ENCODE measurements around the gene TMEM233. TPM values are rescaled to one million over a fixed set of nuclear protein-coding genes. Genes with fewer than 3 reads are reported as not detected.

Gene TMEM233
- total RNA-seq = not detected in 3 replicates
- long read RNA-seq = 0 reads

DNA sequence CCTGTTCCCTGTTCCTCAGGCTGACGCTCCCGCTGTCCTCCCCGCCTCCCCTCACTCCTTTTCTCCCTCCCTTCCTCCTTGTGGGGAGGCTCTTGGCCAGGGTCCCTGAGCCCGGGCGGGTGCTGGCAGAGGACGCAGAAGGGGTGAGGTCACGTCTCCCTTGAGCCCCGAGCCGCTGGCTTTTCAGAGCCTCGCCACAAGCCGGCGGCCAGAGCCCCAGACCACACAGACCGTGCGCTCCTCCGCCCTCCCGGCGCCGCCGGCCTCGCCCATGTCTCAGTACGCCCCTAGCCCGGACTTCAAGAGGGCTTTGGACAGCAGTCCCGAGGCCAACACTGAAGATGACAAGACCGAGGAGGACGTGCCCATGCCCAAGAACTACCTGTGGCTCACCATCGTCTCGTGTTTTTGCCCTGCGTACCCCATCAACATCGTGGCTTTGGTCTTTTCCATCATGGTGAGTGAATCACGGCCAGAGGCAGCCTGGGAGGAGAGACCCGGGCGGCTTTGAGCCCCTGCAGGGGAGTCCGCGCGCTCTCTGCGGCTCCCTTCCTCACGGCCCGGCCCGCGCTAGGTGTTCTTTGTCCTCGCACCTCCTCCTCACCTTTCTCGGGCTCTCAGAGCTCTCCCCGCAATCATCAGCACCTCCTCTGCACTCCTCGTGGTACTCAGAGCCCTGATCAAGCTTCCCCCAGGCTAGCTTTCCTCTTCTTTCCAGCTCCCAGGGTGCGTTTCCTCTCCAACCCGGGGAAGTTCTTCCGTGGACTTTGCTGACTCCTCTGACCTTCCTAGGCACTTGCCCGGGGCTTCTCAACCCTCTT, at the start of gene TMEM233:
Gene TMEM233 (plus strand): TSS at position 197 of the 821 bp plus-strand sequence. CDS start 75 bp downstream, at position 272.
- no peak for DNase-seq (ENCODE audit: low spot score)
- H3K4me3 Mint-ChIP-seq (ENCODE audit: unreplicated experiment) = peak within 1 kb of the TSS; percentile 55
- H3K9me3 Mint-ChIP-seq (ENCODE audit: low read depth) = peaks cover 3% of the 10 kb centered on the region

DNA sequence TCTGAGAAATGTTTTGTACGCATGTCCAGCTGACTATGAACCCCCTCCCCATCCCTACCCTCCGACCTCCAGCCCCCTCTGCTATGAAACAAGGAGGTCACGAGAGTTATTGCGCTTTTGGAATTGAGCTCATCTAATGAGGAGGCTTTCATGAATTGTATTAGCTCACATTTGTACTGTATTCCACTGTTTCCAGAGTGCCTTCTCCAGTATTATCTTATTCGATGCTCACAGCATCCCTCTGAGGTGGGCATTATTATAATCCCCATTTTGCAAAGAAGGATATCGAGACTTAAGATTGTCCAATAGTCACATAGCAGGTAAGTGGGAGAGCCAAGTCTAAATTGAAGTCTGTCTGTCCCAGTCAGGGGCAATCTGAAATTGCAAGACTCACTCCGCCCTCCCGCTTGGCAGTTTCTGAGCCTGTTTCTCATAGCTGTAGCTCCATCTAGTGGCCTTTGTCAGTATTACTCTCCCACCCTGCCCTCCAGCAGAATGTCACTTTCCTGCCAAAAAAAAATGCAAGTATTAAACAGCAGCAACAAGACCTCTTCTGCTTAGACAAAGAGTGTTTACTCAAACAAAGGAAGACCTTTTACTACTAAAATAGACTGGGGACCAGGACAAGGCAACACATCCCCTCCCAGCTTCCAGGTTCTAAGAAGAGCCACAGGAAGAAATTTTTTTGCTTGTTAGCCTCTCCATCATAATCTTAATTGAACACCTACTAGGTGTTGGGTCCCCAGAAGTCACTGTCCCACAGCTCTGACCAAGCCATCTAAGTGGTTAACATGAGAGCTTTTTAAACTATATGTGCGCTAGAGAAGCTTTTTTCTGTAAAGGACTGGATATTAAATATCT, 48.6 kb upstream of the TMEM233 start:
- Mint-ChIP-seq H3K36me3 (ENCODE audit: low read depth) (no peaks in the 10 kb centered on the region), H3K4me3 (ENCODE audit: unreplicated experiment) (no peak overlapping the region), H3K27ac (ENCODE audit: unreplicated experiment) (no peak overlapping the region), H3K9me3 (ENCODE audit: low read depth) (no peaks in the 10 kb centered on the region), H3K27me3 (ENCODE audit: low read depth) (peaks cover 19% of the 10 kb centered on the region), H3K4me1 (ENCODE audit: low read depth) (no peaks in the 10 kb centered on the region)
- TF ChIP-seq, protein P1, sequence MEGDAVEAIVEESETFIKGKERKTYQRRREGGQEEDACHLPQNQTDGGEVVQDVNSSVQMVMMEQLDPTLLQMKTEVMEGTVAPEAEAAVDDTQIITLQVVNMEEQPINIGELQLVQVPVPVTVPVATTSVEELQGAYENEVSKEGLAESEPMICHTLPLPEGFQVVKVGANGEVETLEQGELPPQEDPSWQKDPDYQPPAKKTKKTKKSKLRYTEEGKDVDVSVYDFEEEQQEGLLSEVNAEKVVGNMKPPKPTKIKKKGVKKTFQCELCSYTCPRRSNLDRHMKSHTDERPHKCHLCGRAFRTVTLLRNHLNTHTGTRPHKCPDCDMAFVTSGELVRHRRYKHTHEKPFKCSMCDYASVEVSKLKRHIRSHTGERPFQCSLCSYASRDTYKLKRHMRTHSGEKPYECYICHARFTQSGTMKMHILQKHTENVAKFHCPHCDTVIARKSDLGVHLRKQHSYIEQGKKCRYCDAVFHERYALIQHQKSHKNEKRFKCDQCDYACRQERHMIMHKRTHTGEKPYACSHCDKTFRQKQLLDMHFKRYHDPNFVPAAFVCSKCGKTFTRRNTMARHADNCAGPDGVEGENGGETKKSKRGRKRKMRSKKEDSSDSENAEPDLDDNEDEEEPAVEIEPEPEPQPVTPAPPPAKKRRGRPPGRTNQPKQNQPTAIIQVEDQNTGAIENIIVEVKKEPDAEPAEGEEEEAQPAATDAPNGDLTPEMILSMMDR (IDR thresholded peaks at IDR 0.05) = peak; percentile 89
- no peak for DNase-seq (ENCODE audit: low spot score)

More for the DNA sequence above, at the start of gene TMEM233:
- H3K36me3 Mint-ChIP-seq (ENCODE audit: low read depth) = no peaks in the 10 kb centered on the region
- no peak within 1 kb of the TSS for H3K27ac Mint-ChIP-seq (ENCODE audit: unreplicated experiment)
- peaks cover 62% of the 10 kb centered on the region for H3K27me3 Mint-ChIP-seq (ENCODE audit: low read depth)
- peaks cover 12% of the 10 kb centered on the region for H3K4me1 Mint-ChIP-seq (ENCODE audit: low read depth)
- TF ChIP-seq, protein P1 (IDR thresholded peaks at IDR 0.05) = no peak

DNA sequence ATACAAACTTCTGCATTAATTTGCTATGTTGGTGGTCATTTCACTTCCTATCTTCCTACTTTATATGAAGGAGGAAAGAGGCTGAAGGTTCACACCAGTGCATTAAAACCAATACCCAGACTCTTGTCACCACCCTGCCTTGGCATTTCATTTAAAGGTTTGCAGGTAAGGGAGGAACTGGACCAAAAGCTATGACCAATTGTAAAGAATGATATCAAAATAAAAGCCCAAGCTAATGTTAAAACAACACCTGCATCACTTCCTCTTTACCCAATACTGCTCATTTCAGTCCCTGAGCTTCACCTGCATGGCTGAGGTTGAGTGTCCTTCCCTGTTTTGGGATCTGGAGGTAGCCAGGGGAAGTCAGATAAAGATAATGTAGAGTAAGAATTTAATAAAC, 47.2 kb upstream of the TMEM233 start:
- no peak overlapping the region for H3K4me3 Mint-ChIP-seq (ENCODE audit: unreplicated experiment)
- H3K27me3 Mint-ChIP-seq (ENCODE audit: low read depth) = peaks cover 23% of the 10 kb centered on the region
- no peak for DNase-seq (ENCODE audit: low spot score)
- no peak overlapping the region for H3K27ac Mint-ChIP-seq (ENCODE audit: unreplicated experiment)
- TF ChIP-seq, protein P1 (IDR thresholded peaks at IDR 0.05) = no peak
- H3K4me1 Mint-ChIP-seq (ENCODE audit: low read depth) = no peaks in the 10 kb centered on the region
- H3K36me3 Mint-ChIP-seq (ENCODE audit: low read depth) = no peaks in the 10 kb centered on the region
- H3K9me3 Mint-ChIP-seq (ENCODE audit: low read depth) = no peaks in the 10 kb centered on the region

DNA sequence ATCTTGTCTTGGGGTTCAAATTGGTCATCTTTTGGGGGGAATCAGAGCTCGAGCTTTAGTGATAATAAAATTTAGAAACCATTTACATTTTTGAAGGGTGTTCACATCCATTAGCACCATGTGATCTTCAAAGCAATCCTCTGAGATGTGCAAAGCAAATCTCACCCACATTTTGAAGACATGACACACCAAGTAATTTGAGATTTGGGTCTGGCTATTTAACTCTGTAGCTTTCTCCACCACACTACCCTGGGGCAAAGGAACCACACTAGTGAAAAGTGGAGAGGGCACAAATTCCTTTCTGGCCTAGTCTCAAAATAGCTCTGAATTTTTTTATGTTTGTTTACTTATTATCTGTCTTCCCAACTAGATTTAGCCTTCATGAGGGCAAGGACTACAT, 46.6 kb upstream of the TMEM233 start:
- Mint-ChIP-seq H3K9me3 (ENCODE audit: low read depth) (no peaks in the 10 kb centered on the region), H3K27ac (ENCODE audit: unreplicated experiment) (no peak overlapping the region), H3K4me1 (ENCODE audit: low read depth) (no peaks in the 10 kb centered on the region), H3K27me3 (ENCODE audit: low read depth) (peaks cover 23% of the 10 kb centered on the region), H3K36me3 (ENCODE audit: low read depth) (no peaks in the 10 kb centered on the region), H3K4me3 (ENCODE audit: unreplicated experiment) (no peak overlapping the region)
- TF ChIP-seq, protein P1 (IDR thresholded peaks at IDR 0.05) = no peak
- no peak for DNase-seq (ENCODE audit: low spot score)

DNA sequence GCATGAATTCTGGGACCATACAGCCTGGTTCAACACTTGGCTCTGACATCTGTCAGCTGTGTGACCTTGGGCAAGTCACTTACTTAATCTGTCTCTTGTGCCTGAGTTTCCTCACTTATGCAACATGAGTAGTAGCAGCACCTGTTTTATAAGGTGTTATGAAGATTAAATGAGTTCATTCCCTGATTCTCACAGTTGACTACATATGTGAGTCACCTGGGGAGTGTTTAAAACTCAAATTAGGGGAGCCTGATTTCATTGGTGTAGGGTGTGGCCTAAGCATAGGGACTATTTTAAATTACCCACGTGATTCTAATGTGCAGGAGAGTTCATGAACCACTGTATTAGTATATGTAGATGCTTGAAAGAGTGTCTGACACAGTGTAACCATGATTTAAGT, 36.7 kb upstream of the TMEM233 start:
- Mint-ChIP-seq H3K9me3 (ENCODE audit: low read depth) (peaks cover 5% of the 10 kb centered on the region), H3K4me3 (ENCODE audit: unreplicated experiment) (no peak overlapping the region), H3K36me3 (ENCODE audit: low read depth) (no peaks in the 10 kb centered on the region), H3K4me1 (ENCODE audit: low read depth) (no peaks in the 10 kb centered on the region), H3K27ac (ENCODE audit: unreplicated experiment) (no peak overlapping the region), H3K27me3 (ENCODE audit: low read depth) (no peaks in the 10 kb centered on the region)
- TF ChIP-seq, protein P1 (IDR thresholded peaks at IDR 0.05) = no peak
- DNase-seq (ENCODE audit: low spot score) = no peak

Data from chondrocyte (in vitro differentiated cells).